Measurements from ENCODE around the gene SSH2.
"Not testable (repeated sequence)": the region's sequence is repeated elsewhere in the genome, so short reads cannot be mapped to it uniquely, and the experiment has no call there.

The SSH2 gene

GRCh38 chr17:29677221-29677791, 252.7 kb downstream of the SSH2 start (continued):
- TF ChIP-seq, protein P1, sequence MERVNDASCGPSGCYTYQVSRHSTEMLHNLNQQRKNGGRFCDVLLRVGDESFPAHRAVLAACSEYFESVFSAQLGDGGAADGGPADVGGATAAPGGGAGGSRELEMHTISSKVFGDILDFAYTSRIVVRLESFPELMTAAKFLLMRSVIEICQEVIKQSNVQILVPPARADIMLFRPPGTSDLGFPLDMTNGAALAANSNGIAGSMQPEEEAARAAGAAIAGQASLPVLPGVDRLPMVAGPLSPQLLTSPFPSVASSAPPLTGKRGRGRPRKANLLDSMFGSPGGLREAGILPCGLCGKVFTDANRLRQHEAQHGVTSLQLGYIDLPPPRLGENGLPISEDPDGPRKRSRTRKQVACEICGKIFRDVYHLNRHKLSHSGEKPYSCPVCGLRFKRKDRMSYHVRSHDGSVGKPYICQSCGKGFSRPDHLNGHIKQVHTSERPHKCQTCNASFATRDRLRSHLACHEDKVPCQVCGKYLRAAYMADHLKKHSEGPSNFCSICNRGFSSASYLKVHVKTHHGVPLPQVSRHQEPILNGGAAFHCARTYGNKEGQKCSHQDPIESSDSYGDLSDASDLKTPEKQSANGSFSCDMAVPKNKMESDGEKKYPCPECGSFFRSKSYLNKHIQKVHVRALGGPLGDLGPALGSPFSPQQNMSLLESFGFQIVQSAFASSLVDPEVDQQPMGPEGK (CRISPR knock-in tag; IDR thresholded peaks at IDR 0.05; ENCODE audit: borderline replicate concordance) = no peak
- no peak for TF ChIP-seq ZC3H10 (CRISPR knock-in tag; IDR thresholded peaks at IDR 0.05)

DNA sequence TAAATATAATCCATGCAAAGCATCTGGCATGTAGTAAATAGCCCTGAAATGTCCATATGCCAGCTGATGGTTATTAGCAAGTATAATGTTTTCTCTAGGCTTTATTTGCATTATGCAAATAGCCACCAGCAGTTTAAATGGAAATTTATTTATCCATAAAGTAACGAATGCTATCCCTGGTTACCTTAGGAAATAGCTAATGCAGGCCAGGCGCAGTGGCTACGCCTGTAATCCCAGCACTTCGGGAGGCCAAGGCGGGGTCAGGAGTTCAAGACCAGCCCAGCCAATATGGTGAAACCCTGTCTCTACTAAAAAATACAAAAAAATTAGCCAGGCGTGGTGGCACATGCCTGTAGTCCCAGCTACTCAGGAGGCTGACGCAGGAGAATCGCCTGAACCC, 254.1 kb downstream of the SSH2 start:
- ATAC-seq = not testable (repeated sequence)

GRCh38 chr17:29674281-29674680, 255.7 kb downstream of the SSH2 start:
- TF ChIP-seq ISL1 (CRISPR knock-in tag; IDR thresholded peaks at IDR 0.05) (no peak), TCF4 (CRISPR knock-in tag; IDR thresholded peaks at IDR 0.05; ENCODE audit: borderline replicate concordance) (no peak), ZC3H10 (CRISPR knock-in tag; IDR thresholded peaks at IDR 0.05) (no peak), GLIS3 (CRISPR knock-in tag; IDR thresholded peaks at IDR 0.05) (no peak), TOX (CRISPR knock-in tag; IDR thresholded peaks at IDR 0.05; ENCODE audit: borderline replicate concordance) (no peak), CSDC2 (CRISPR knock-in tag; IDR thresholded peaks at IDR 0.05) (no peak), ARNTL (CRISPR knock-in tag; IDR thresholded peaks at IDR 0.05; ENCODE audit: borderline replicate concordance, low read depth) (no peak), RARB (CRISPR knock-in tag; IDR thresholded peaks at IDR 0.05) (no peak), BACH2 (CRISPR knock-in tag; IDR thresholded peaks at IDR 0.05; ENCODE audit: borderline replicate concordance) (no peak), PPARA (CRISPR knock-in tag; IDR thresholded peaks at IDR 0.05; ENCODE audit: borderline replicate concordance) (no peak), ZNF8 (CRISPR knock-in tag; IDR thresholded peaks at IDR 0.05) (no peak), SNAI2 (CRISPR knock-in tag; IDR thresholded peaks at IDR 0.05) (no peak), ZFP30 (CRISPR knock-in tag; IDR thresholded peaks at IDR 0.05) (no peak), CREB5 (CRISPR knock-in tag; IDR thresholded peaks at IDR 0.05; ENCODE audit: low read depth) (no peak), OSR1 (CRISPR knock-in tag; IDR thresholded peaks at IDR 0.05) (no peak), ZFP3 (CRISPR knock-in tag; IDR thresholded peaks at IDR 0.05) (no peak)
- TF ChIP-seq, protein P2, sequence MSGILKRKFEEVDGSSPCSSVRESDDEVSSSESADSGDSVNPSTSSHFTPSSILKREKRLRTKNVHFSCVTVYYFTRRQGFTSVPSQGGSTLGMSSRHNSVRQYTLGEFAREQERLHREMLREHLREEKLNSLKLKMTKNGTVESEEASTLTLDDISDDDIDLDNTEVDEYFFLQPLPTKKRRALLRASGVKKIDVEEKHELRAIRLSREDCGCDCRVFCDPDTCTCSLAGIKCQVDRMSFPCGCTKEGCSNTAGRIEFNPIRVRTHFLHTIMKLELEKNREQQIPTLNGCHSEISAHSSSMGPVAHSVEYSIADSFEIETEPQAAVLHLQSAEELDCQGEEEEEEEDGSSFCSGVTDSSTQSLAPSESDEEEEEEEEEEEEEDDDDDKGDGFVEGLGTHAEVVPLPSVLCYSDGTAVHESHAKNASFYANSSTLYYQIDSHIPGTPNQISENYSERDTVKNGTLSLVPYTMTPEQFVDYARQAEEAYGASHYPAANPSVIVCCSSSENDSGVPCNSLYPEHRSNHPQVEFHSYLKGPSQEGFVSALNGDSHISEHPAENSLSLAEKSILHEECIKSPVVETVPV (CRISPR knock-in tag; IDR thresholded peaks at IDR 0.05) = no peak
- TF ChIP-seq, protein P3, sequence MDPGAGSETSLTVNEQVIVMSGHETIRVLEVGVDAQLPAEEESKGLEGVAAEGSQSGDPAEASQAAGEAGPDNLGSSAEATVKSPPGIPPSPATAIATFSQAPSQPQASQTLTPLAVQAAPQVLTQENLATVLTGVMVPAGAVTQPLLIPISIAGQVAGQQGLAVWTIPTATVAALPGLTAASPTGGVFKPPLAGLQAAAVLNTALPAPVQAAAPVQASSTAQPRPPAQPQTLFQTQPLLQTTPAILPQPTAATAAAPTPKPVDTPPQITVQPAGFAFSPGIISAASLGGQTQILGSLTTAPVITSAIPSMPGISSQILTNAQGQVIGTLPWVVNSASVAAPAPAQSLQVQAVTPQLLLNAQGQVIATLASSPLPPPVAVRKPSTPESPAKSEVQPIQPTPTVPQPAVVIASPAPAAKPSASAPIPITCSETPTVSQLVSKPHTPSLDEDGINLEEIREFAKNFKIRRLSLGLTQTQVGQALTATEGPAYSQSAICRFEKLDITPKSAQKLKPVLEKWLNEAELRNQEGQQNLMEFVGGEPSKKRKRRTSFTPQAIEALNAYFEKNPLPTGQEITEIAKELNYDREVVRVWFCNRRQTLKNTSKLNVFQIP (CRISPR knock-in tag; IDR thresholded peaks at IDR 0.05; ENCODE audit: borderline replicate concordance, low read depth) = no peak
- TF ChIP-seq, protein P1 (CRISPR knock-in tag; IDR thresholded peaks at IDR 0.05; ENCODE audit: borderline replicate concordance) = no peak
- TF ChIP-seq, protein P4, sequence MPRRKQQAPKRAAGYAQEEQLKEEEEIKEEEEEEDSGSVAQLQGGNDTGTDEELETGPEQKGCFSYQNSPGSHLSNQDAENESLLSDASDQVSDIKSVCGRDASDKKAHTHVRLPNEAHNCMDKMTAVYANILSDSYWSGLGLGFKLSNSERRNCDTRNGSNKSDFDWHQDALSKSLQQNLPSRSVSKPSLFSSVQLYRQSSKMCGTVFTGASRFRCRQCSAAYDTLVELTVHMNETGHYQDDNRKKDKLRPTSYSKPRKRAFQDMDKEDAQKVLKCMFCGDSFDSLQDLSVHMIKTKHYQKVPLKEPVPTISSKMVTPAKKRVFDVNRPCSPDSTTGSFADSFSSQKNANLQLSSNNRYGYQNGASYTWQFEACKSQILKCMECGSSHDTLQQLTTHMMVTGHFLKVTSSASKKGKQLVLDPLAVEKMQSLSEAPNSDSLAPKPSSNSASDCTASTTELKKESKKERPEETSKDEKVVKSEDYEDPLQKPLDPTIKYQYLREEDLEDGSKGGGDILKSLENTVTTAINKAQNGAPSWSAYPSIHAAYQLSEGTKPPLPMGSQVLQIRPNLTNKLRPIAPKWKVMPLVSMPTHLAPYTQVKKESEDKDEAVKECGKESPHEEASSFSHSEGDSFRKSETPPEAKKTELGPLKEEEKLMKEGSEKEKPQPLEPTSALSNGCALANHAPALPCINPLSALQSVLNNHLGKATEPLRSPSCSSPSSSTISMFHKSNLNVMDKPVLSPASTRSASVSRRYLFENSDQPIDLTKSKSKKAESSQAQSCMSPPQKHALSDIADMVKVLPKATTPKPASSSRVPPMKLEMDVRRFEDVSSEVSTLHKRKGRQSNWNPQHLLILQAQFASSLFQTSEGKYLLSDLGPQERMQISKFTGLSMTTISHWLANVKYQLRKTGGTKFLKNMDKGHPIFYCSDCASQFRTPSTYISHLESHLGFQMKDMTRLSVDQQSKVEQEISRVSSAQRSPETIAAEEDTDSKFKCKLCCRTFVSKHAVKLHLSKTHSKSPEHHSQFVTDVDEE (CRISPR knock-in tag; IDR thresholded peaks at IDR 0.05) = no peak
- no peak for ATAC-seq
